A204.1 (cell line): ENCODE data around the gene FXR2.

Experiments used
- FAIRE-seq: peaks from 2 replicates; lab custom pipeline; 2012; peaks lifted over from hg19 to GRCh38; lab: Jason Lieb, UNC

Gene FXR2

DNA sequence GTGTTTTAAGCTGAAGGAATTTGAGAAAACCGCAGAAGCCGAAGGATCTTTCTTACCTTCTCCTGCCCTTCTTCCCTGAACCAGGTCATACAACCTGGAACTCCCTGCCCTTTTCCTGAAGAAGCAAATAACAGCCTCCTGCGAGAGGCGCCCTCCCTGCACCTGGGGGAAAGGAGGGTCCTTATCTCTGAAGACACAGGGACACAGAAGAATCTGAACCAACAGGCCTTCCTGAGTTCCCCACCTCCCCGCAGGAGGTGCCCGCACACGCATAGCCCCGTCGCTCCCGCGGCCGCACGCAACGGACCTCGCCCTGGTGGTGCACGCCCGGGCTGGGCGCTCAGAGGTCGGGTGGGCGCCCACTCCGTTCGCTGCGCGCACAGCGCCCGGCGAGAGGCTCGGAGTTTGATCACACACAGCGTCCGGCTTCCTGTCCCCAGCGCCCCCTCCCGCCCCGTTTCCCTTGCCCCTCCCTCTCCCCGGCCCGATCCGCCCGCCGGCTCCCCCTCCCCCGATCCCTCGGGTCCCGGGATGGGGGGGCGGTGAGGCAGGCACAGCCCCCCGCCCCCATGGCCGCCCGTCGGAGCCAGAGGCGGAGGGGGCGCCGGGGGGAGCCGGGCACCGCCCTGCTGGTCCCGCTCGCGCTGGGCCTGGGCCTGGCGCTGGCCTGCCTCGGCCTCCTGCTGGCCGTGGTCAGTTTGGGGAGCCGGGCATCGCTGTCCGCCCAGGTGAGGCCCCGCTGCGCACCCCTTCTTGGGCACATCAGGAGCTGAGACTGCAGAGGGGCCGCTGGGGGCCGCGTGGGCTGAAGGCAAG is 65.9 kb downstream of the FXR2 start, which contains the start of gene TNFSF12:
TSS of gene TNFSF12 (plus strand) at position 474 of the 816 bp plus-strand sequence. CDS start at position 570, 96 bp downstream.
- no peak for FAIRE-seq

DNA sequence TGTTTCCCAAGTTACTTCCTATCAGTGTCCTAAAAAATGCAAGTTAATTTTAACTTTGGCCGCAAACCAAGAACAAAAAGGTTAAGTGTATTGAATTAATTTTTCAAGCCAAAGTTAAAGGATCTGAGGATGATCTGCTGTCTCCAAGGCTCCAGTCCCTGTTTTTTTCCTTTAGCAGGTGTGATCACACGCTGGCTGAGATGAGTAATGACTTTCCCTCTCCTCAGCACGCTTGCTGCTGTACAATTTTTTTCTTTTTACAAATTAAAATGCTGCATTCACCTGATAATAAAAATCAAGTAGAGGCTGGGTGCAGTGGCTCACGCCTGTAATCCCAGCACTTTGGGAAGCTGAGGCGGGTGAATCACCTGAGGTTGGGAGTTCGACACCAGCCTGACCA is 69.8 kb downstream of the FXR2 start:
- no peak for FAIRE-seq
